Hindlimb muscle (tissue), 1 donor: Measurements from ENCODE around the gene NUDT8. TPM values are rescaled to one million over a fixed set of nuclear protein-coding genes. Genes with fewer than 3 reads are reported as not detected.

ENCODE experiments used
- DNase-seq: peaks from one replicate; pipeline ENCODE4 v3.0.0-alpha.2; 2013
- polyA plus RNA-seq: library from polyadenylated mRNA; unstranded; fragments of 120-200 nt; gene quantifications from one replicate; pipeline ENCODE4 v1.2.1, GENCODE V29; 2013; ENCODE audit not compliant: insufficient read length

Gene NUDT8
- polyA plus RNA-seq, 1 donor: 3.7 TPM

DNA sequence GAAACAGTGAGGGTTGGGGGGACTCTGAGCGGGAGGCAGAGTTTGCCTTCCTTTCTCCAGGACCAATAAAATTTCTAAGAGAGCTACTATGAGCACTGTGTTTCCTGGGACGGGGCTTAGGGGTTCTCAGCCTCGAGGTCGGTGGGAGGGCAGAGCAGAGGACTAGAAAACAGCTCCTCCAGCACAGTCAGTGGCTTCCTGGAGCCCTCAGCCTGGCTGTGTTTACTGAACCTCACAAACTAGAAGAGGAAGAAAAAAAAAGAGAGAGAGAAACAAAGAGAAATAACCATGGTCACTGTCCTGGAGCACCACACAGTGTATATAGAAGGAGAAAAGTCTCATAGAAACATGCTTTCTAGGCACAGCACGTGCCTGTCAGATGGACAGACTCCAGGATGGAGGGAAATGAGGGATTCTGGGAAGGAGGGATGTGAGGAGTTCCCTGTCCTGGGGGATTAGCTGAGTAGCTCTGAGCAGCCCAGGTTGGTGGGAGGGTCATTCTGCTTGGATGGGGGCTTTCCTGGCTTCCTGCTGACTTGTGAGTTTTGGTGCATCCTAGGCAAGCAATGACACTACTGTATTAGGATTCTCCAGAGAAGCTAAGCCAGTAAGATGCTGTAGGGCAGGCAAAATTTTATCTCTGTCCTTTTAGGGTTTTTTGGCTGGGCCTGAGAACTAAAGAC, 43.0 kb downstream of the NUDT8 start:
- no peak for DNase-seq

DNA sequence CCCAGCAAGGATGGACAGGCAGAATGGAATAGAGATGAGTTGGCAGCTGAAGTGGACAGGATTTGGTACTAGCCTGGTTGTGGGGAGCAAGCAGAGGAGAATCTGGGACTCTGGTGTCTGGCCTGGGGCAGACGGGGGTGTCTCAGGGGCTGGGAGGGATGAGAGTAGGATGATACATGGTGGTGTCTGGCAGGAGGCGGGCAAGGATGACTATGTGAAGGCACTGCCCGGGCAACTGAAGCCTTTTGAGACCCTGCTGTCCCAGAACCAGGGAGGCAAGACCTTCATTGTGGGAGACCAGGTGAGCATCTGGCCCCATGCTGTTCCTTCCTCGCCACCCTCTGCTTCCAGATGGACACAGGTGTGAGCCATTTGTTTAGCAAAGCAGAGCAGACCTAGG, 43.8 kb downstream of the NUDT8 start:
- DNase-seq: no peak

DNA sequence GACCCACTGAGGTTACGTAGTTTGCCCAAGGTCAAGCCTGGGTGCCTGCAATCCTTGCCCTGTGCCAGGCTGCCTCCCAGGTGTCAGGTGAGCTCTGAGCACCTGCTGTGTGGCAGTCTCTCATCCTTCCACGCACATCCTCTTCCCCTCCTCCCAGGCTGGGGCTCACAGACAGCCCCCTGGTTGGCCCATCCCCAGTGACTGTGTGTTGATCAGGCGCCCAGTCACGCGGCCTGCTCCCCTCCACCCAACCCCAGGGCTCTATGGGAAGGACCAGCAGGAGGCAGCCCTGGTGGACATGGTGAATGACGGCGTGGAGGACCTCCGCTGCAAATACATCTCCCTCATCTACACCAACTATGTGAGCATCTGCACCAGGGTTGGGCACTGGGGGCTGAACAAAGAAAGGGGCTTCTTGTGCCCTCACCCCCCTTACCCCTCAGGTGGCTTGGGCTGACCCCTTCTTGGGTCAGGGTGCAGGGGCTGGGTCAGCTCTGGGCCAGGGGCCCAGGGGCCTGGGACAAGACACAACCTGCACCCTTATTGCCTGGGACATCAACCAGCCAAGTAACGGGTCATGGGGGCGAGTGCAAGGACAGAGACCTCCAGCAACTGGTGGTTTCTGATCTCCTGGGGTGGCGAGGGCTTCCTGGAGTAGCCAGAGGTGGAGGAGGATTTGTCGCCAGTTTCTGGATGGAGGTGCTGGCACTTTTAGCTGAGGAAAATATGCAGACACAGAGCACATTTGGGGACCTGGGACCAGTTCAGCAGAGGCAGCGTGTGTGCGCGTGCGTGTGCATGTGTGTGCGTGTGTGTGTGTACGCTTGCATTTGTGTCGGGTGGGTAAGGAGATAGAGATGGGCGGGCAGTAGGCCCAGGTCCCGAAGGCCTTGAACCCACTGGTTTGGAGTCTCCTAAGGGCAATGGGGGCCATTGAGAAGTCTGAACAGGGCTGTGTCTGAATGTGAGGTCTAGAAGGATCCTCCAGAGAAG, 44.6 kb downstream of the NUDT8 start:
- no peak for DNase-seq

DNA sequence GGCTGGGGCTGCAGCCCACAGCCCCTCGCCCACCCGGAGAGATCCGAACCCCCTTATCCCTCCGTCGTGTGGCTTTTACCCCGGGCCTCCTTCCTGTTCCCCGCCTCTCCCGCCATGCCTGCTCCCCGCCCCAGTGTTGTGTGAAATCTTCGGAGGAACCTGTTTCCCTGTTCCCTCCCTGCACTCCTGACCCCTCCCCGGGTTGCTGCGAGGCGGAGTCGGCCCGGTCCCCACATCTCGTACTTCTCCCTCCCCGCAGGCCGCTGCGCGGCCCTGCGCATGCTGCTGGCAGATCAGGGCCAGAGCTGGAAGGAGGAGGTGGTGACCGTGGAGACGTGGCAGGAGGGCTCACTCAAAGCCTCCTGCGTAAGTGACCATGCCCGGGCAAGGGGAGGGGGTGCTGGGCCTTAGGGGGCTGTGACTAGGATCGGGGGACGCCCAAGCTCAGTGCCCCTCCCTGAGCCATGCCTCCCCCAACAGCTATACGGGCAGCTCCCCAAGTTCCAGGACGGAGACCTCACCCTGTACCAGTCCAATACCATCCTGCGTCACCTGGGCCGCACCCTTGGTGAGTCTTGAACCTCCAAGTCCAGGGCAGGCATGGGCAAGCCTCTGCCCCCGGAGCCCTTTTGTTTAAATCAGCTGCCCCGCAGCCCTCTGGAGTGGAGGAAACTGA, 45.4 kb downstream of the NUDT8 start:
- DNase-seq: peak; percentile 78

DNA sequence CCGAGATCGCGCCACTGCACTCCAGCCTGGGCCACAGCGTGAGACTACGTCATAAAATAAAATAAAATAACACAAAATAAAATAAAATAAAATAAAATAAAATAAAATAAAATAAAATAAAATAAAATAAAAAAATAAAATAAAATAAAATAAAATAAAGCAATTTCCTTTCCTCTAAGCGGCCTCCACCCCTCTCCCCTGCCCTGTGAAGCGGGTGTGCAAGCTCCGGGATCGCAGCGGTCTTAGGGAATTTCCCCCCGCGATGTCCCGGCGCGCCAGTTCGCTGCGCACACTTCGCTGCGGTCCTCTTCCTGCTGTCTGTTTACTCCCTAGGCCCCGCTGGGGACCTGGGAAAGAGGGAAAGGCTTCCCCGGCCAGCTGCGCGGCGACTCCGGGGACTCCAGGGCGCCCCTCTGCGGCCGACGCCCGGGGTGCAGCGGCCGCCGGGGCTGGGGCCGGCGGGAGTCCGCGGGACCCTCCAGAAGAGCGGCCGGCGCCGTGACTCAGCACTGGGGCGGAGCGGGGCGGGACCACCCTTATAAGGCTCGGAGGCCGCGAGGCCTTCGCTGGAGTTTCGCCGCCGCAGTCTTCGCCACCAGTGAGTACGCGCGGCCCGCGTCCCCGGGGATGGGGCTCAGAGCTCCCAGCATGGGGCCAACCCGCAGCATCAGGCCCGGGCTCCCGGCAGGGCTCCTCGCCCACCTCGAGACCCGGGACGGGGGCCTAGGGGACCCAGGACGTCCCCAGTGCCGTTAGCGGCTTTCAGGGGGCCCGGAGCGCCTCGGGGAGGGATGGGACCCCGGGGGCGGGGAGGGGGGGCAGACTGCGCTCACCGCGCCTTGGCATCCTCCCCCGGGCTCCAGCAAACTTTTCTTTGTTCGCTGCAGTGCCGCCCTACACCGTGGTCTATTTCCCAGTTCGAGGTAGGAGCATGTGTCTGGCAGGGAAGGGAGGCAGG, 46.2 kb downstream of the NUDT8 start, which contains the start of gene GSTP1:
GSTP1 (plus strand) TSS at position 566 of the 958 bp plus-strand sequence; CDS start at position 598, 32 bp downstream.
- peak; percentile 92 for DNase-seq

DNA sequence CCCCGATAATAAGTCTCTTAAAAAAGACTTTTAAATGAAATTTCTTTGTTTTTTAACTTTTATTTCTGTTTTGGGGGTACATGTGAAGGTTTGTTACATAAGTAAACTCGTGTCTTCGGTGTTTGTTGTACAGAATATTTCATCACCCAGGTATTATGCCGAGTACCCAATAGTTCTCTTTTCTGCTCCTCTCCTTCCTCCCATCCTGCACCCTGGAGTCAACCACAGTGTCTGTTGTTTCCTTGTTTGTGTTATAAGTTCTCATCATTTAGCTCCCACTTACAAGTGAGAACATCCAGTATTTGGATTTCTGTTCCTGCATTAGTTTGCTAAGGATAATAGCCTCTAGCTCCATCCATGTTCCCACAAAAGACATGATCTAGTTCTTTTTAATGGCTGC, 47.7 kb downstream of the NUDT8 start:
- no peak for DNase-seq

DNA sequence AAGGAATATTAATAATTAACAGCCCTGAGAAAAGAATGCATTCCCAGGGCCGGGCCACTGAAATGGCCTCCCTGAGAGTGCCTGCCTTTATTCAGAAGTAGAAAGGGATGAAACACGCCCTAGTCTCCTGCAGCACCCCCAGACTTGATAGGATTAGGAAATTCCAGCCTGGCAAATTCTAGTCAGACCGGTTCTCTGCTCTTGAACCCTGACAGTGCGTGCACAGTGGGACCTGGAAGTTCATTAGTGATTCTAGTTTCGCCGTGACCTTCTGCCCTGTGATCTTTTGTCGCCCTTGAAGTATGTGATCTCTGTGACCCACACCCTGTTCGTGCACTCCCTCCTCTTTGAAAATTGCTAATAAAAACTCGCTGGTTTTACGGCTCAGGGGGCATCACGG, 48.3 kb downstream of the NUDT8 start:
- DNase-seq: no peak

DNA sequence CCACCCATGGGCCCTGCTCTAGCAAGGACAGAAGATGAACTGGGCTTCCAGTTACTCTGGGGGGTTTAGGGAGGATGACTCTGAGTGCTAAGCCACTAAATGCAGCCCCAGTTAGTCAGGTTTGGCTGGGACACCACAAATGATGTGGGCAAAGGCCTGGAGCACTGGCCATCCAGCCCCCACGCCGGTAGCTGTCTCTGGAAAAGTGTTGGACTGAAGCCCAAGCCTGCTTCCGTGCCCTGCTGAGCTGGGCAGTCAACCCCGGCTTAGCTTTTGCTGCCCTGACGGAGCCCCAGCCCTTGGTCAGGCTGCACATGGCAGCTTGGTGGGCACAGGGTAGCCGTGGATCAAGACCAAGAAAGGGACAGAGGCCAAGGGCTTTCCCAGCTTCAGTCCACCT, 51.8 kb downstream of the NUDT8 start:
- DNase-seq: no peak

Other genes starting within 250 kb of the NUDT8 start
- 10.5 TPM for gene RAD9A, start 238.0 kb downstream of the NUDT8 start, polyA plus RNA-seq
- gene PPP1CA, start 228.1 kb downstream of the NUDT8 start, polyA plus RNA-seq: 146 TPM
- 5.4 TPM for gene TBC1D10C, start 225.9 kb downstream of the NUDT8 start, polyA plus RNA-seq
- gene CARNS1, start 214.3 kb downstream of the NUDT8 start, polyA plus RNA-seq: 87.1 TPM
- 30.3 TPM for gene RPS6KB2, start 201.4 kb downstream of the NUDT8 start, polyA plus RNA-seq
- 0.67 TPM for gene PTPRCAP, start 192.3 kb downstream of the NUDT8 start, polyA plus RNA-seq
- 30.0 TPM for gene CORO1B, start 186.5 kb downstream of the NUDT8 start, polyA plus RNA-seq
- gene GPR152, start 177.2 kb downstream of the NUDT8 start, polyA plus RNA-seq: not detected
- gene CABP4, start 174.6 kb downstream of the NUDT8 start, polyA plus RNA-seq: 2.5 TPM
- 61.4 TPM for gene TMEM134, start 160.7 kb downstream of the NUDT8 start, polyA plus RNA-seq
- gene AIP, start 146.9 kb downstream of the NUDT8 start, polyA plus RNA-seq: 48.1 TPM
- gene PITPNM1, start 124.6 kb downstream of the NUDT8 start, polyA plus RNA-seq: 7.4 TPM
- 23.6 TPM for gene CDK2AP2, start 121.8 kb downstream of the NUDT8 start, polyA plus RNA-seq
- gene CABP2, start 106.5 kb downstream of the NUDT8 start, polyA plus RNA-seq: not detected
- 215 TPM for gene GSTP1, start 46.1 kb downstream of the NUDT8 start, polyA plus RNA-seq
- gene NDUFV1, start 23.0 kb downstream of the NUDT8 start, polyA plus RNA-seq: 155 TPM
- not detected for gene TBX10, start 9.8 kb upstream of the NUDT8 start, polyA plus RNA-seq
- gene ACY3, start 20.8 kb upstream of the NUDT8 start, polyA plus RNA-seq: not detected
- gene ALDH3B2, start 44.7 kb upstream of the NUDT8 start, polyA plus RNA-seq: 0.90 TPM